Thoracic aorta (tissue), 2 donors: ENCODE results near the gene OBSCN. TPM values are rescaled to one million over a fixed set of nuclear protein-coding genes. Genes with fewer than 3 reads are reported as not detected.

Experiments
- ATAC-seq: fragments of 150-250 bp; one replicate; pipeline ENCODE4 v1.8.0; 2017; ENCODE audit warnings: low read depth; ENCODE audit not compliant: insufficient number of reproducible peaks, low FRiP score
- DNase-seq: peaks from one replicate; pipeline ENCODE4 v3.0.0-alpha.2; 2020; ENCODE audit warnings: low spot score
- H3K27ac ChIP-seq, 2 donors: fragments of 200-600 bp; sonication (generic); 1 replicate in 1 of 2; 2 replicates in 1 of 2; pipeline ENCODE4 v1.5.1; 2016; ENCODE audit warnings: mild to moderate bottlenecking in 2 of 2, moderate library complexity in 2 of 2
- H3K27me3 ChIP-seq: fragments of 200-600 bp; sonication (generic); replicated peaks from 2 replicates; pipeline ENCODE4 v1.6.0; 2016; ENCODE audit warnings: mild to moderate bottlenecking; ENCODE audit not compliant: insufficient read depth
- H3K36me3 ChIP-seq: fragments of 200-600 bp; sonication (generic); one replicate; pipeline ENCODE4 v1.5.1; 2016
- H3K4me1 ChIP-seq, 2 donors: fragments of 200-600 bp; sonication (generic); 1 replicate in 1 of 2; 2 replicates in 1 of 2; pipeline versions ENCODE4 v1.5.1 to v1.6.0; 2016; ENCODE audit warnings: low read depth in 2 of 2, mild to moderate bottlenecking in 1 of 2; ENCODE audit not compliant: control insufficient read depth in 1 of 2
- H3K4me3 ChIP-seq: fragments of 200-600 bp; sonication (generic); 2 replicates; pipeline ENCODE4 v1.5.1; 2016; ENCODE audit warnings: mild to moderate bottlenecking
- H3K9me3 ChIP-seq: fragments of 200-600 bp; sonication (generic); 2 replicates; pipeline ENCODE4 v1.5.1; 2016
- CTCF ChIP-seq: fragments of 200-600 bp; sonication (generic); IDR thresholded peaks from one replicate; pipeline ENCODE4 v1.5.1; 2019; ENCODE audit warnings: antibody characterized with exemption
- total RNA-seq, 2 donors: library from RNA; depleted of rRNA; stranded (reverse); fragments of >200 nt; gene quantifications; one replicate each; pipeline versions ENCODE4 v1.1.0 to v1.2.3, GENCODE V29; 2016

OBSCN gene
- total RNA-seq, 2 donors from 2014 or later = 22.3 to 40.2 TPM

- no peak overlapping the region for H3K27ac ChIP-seq
- H3K4me3 ChIP-seq = no peak overlapping the region
- H3K36me3 ChIP-seq = no peaks in the 10 kb centered on the region
- H3K27me3 ChIP-seq = no peaks in the 10 kb centered on the region
- ATAC-seq = no peak
- no peak for DNase-seq
- H3K4me1 ChIP-seq = peaks cover 4 to 6% of the 10 kb centered on the region in 2 donors
- no peak for TF ChIP-seq CTCF
- no peaks in the 10 kb centered on the region for H3K9me3 ChIP-seq
Measured at GRCh38 chr1:228420968-228421826, 213.4 kb downstream of the OBSCN start.

GRCh38 chr1:228423404-228424053 is 215.7 kb downstream of the OBSCN start:
- H3K36me3 ChIP-seq = no peaks in the 10 kb centered on the region
- DNase-seq (no peak), ATAC-seq (no peak)
- no peak for TF ChIP-seq CTCF
- H3K4me1 ChIP-seq = no peaks in the 10 kb centered on the region
- no peak overlapping the region for H3K27ac ChIP-seq
- H3K9me3 ChIP-seq = no peaks in the 10 kb centered on the region
- H3K4me3 ChIP-seq = no peak overlapping the region
- no peaks in the 10 kb centered on the region for H3K27me3 ChIP-seq

GRCh38 chr1:228424685-228425660 is 217.1 kb downstream of the OBSCN start:
- no peak for TF ChIP-seq CTCF
- no peaks in the 10 kb centered on the region for H3K9me3 ChIP-seq
- H3K4me3 ChIP-seq = no peak overlapping the region
- H3K36me3 ChIP-seq = no peaks in the 10 kb centered on the region
- DNase-seq (no peak), ATAC-seq (no peak)
- no peak overlapping the region for H3K27ac ChIP-seq
- no peaks in the 10 kb centered on the region for H3K27me3 ChIP-seq
- H3K4me1 ChIP-seq = no peaks in the 10 kb centered on the region

GRCh38 chr1:228426518-228427175 is 218.8 kb downstream of the OBSCN start:
- ATAC-seq (no peak), DNase-seq (no peak)

More at GRCh38 chr1:228426518-228427175, 218.8 kb downstream of the OBSCN start:
- Histone ChIP-seq H3K4me3 (no peak overlapping the region), H3K9me3 (no peaks in the 10 kb centered on the region), H3K36me3 (no peaks in the 10 kb centered on the region), H3K27me3 (no peaks in the 10 kb centered on the region), H3K27ac (no peak overlapping the region), H3K4me1 (no peaks in the 10 kb centered on the region)
- TF ChIP-seq CTCF = no peak
